H1 (cell line): Measurements from ENCODE around the gene ELOVL6.

Experiments used
- CREB1 ChIP-seq: IDR thresholded peaks from 2 replicates; pipeline ENCODE4 v1.6.1; 2012; ENCODE audit warnings: inconsistent platforms
- FOSL1 ChIP-seq: IDR thresholded peaks from 2 replicates; pipeline ENCODE4 v1.6.1; 2011; ENCODE audit warnings: mild to moderate bottlenecking, low read depth, low read length, moderate library complexity; ENCODE audit not compliant: insufficient read depth
- GABPA ChIP-seq: IDR thresholded peaks from 2 replicates; pipeline ENCODE4 v1.6.1; 2011; ENCODE audit warnings: mild to moderate bottlenecking, low read length, moderate library complexity, borderline replicate concordance; ENCODE audit not compliant: insufficient read depth
- HDAC2 ChIP-seq, 2 experiments: fragments of 300-600 bp in 1 of 2; sonication (generic) in 1 of 2; IDR thresholded peaks; 2 replicates each; pipeline ENCODE4 v1.6.1; 2011 to 2012; ENCODE audit warnings: low read depth in 2 of 2, low read length in 2 of 2, mild to moderate bottlenecking in 2 of 2, moderate library complexity in 2 of 2, borderline replicate concordance in 1 of 2, inconsistent platforms in 1 of 2
- MAFK ChIP-seq: IDR thresholded peaks from 2 replicates; pipeline ENCODE4 v1.6.1; 2012; ENCODE audit warnings: low read depth, mild to moderate bottlenecking, improper control_type of control experiment, low read length
- NRF1 ChIP-seq: IDR thresholded peaks from 2 replicates; pipeline ENCODE4 v1.6.1; 2011; ENCODE audit warnings: mild to moderate bottlenecking, low read depth, low read length, improper control_type of control experiment
- POLR2A ChIP-seq, 2 experiments: IDR thresholded peaks; 1 replicate in 1 of 2; 2 replicates in 1 of 2; pipeline ENCODE4 v1.6.1; 2011; ENCODE audit warnings: low read depth in 2 of 2, low read length in 2 of 2, mild to moderate bottlenecking in 2 of 2; ENCODE audit errors: control extremely low read depth in 1 of 2
- POLR2AphosphoS5 ChIP-seq: IDR thresholded peaks from 2 replicates; pipeline ENCODE4 v1.6.1; 2011; ENCODE audit warnings: low read depth, low read length
- SIN3A ChIP-seq, 2 experiments: IDR thresholded peaks in 1 of 2; conservative IDR thresholded peaks in 1 of 2; 2 replicates each; pipeline ENCODE4 v1.6.1; 2011 to 2012; ENCODE audit warnings: low read length in 2 of 2, improper control_type of control experiment in 1 of 2, low read depth in 1 of 2, mild to moderate bottlenecking in 1 of 2
- SRF ChIP-seq: IDR thresholded peaks from 2 replicates; pipeline ENCODE4 v1.6.1; 2011; ENCODE audit warnings: mild to moderate bottlenecking, low read depth, low read length, moderate library complexity
- TBP ChIP-seq: IDR thresholded peaks from 2 replicates; pipeline ENCODE4 v1.6.1; 2011; ENCODE audit warnings: low read depth, low read length, improper control_type of control experiment
- TF ChIP-seq, protein P1 (sequence below): IDR thresholded peaks from 2 replicates; pipeline ENCODE4 v1.6.1; 2012; ENCODE audit warnings: inconsistent platforms
- TF ChIP-seq, protein P2 (sequence below), 3 experiments: IDR thresholded peaks; 1 replicate in 2 of 3; 2 replicates in 1 of 3; pipeline versions ENCODE4 v1.5.1 to v1.6.1; 2011; ENCODE audit warnings: low read length in 3 of 3, mild to moderate bottlenecking in 3 of 3, inconsistent platforms in 2 of 3, low read depth in 1 of 3, moderate library complexity in 1 of 3; ENCODE audit not compliant: insufficient read depth in 1 of 3; ENCODE audit errors: control extremely low read depth in 1 of 3

DNA sequence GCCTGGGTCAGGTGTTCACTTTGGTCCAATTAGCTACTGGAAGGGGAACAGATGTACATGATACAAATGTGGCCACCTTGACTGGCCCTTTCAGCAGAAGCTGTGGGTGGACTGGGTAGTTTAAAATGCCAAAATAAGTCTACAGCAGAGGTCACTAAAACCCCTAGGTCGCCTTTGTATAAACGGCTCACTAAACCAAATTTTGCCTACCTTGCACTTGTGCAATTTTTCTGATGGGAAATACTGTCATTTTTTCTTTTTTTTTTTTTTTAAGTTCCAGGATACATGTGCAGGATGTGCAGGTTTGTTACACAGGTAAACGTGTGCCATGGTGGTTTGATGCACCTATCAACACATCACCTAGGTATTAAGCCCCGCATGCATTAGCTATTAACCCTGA lies 176.0 kb downstream of the ELOVL6 start:
- TF ChIP-seq SRF (no peak), NRF1 (no peak), POLR2A (IDR thresholded peaks at IDR 0.05; ENCODE audit: control extremely low read depth in 1 of 2, low read depth in 2 of 2, low read length in 2 of 2) (no peak), SIN3A (conservative IDR thresholded peaks at IDR 0.05 in 1 of 2, IDR thresholded peaks at IDR 0.05 in 1 of 2; ENCODE audit: low read depth in 1 of 2, low read length in 2 of 2) (no peak), HDAC2 (IDR thresholded peaks at IDR 0.05; ENCODE audit: borderline replicate concordance in 1 of 2, low read depth in 2 of 2, low read length in 2 of 2) (no peak), FOSL1 (no peak), GABPA (no peak), POLR2AphosphoS5 (no peak), MAFK (no peak), CREB1 (no peak), TBP (no peak)
- TF ChIP-seq, protein P1, sequence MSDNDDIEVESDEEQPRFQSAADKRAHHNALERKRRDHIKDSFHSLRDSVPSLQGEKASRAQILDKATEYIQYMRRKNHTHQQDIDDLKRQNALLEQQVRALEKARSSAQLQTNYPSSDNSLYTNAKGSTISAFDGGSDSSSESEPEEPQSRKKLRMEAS = no peak
- TF ChIP-seq, protein P2, sequence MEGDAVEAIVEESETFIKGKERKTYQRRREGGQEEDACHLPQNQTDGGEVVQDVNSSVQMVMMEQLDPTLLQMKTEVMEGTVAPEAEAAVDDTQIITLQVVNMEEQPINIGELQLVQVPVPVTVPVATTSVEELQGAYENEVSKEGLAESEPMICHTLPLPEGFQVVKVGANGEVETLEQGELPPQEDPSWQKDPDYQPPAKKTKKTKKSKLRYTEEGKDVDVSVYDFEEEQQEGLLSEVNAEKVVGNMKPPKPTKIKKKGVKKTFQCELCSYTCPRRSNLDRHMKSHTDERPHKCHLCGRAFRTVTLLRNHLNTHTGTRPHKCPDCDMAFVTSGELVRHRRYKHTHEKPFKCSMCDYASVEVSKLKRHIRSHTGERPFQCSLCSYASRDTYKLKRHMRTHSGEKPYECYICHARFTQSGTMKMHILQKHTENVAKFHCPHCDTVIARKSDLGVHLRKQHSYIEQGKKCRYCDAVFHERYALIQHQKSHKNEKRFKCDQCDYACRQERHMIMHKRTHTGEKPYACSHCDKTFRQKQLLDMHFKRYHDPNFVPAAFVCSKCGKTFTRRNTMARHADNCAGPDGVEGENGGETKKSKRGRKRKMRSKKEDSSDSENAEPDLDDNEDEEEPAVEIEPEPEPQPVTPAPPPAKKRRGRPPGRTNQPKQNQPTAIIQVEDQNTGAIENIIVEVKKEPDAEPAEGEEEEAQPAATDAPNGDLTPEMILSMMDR (IDR thresholded peaks at IDR 0.05; ENCODE audit: control extremely low read depth in 1 of 3, insufficient read depth in 1 of 3, low read depth in 1 of 3, low read length in 3 of 3) = no peak
